Measurements from ENCODE around the gene CRCP. TPM values are rescaled to one million over a fixed set of nuclear protein-coding genes. Genes with fewer than 3 reads are reported as not detected.

CRCP gene
- total RNA-seq, 2 donors from 2014 or later = 33.0 to 34.4 TPM

DNA sequence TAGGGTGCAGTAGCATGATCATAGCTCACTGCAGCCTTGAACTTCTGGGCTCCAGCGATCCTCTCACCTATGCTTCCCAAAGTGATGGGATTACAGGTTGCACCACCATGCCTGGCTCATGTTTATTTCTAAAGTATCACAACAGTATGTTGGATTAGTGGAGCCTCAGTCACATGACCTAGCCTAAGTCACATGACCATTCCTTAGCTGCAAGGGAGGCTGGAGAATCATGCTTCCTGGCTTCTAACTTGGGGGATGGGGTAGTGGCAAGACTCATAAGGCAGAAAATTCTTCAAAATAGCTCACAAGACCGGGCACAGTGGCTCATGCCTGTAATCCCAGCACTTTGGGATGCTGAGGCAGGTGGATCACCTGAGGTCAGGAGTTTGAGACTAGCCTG lies 63.6 kb downstream of the CRCP start:
- H3K36me3 ChIP-seq = no peaks in the 10 kb centered on the region
- intact Hi-C loops (cut with DNase I) = no loop called here
- no peaks in the 10 kb centered on the region for H3K9me3 ChIP-seq
- no peaks in the 10 kb centered on the region for H3K27me3 ChIP-seq
- no peaks in the 10 kb centered on the region for H3K4me1 ChIP-seq
- no peak overlapping the region for H3K9ac ChIP-seq (ENCODE audit: low read depth in 2 of 2, low read length in 2 of 2)
- TF ChIP-seq, protein P1, sequence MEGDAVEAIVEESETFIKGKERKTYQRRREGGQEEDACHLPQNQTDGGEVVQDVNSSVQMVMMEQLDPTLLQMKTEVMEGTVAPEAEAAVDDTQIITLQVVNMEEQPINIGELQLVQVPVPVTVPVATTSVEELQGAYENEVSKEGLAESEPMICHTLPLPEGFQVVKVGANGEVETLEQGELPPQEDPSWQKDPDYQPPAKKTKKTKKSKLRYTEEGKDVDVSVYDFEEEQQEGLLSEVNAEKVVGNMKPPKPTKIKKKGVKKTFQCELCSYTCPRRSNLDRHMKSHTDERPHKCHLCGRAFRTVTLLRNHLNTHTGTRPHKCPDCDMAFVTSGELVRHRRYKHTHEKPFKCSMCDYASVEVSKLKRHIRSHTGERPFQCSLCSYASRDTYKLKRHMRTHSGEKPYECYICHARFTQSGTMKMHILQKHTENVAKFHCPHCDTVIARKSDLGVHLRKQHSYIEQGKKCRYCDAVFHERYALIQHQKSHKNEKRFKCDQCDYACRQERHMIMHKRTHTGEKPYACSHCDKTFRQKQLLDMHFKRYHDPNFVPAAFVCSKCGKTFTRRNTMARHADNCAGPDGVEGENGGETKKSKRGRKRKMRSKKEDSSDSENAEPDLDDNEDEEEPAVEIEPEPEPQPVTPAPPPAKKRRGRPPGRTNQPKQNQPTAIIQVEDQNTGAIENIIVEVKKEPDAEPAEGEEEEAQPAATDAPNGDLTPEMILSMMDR (IDR thresholded peaks at IDR 0.05) = no peak
- no peak overlapping the region for H3K4me3 ChIP-seq
- H3K27ac ChIP-seq = no peak overlapping the region
- no peak for DNase-seq

DNA sequence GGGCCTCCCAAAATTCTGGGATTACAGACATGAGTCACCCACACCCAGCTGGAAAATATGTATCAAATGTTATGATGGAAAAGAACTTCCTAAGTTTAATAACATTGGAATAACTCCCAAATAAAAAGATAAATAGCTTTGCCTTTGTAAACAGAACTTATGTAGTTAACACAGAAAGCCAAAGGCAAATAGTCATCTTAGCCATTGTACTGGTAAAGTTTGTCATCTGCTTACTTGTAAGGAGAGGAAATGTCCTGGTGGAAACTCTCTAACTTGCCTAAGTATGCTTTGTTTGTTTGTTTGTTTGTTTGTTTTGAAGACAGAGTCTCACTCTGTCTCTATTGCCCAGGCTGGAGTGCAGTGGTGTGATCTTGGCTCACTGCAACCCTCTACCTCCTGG lies 66.7 kb downstream of the CRCP start:
- no peaks in the 10 kb centered on the region for H3K9me3 ChIP-seq
- TF ChIP-seq, protein P1 (IDR thresholded peaks at IDR 0.05) = no peak
- H3K9ac ChIP-seq (ENCODE audit: low read depth in 2 of 2, low read length in 2 of 2) = no peak overlapping the region
- H3K27ac ChIP-seq = no peak overlapping the region
- no peak overlapping the region for H3K4me3 ChIP-seq
- intact Hi-C loops (cut with DNase I) = no loop called here
- H3K27me3 ChIP-seq = no peaks in the 10 kb centered on the region
- no peaks in the 10 kb centered on the region for H3K4me1 ChIP-seq
- H3K36me3 ChIP-seq = no peaks in the 10 kb centered on the region
- DNase-seq = no peak

DNA sequence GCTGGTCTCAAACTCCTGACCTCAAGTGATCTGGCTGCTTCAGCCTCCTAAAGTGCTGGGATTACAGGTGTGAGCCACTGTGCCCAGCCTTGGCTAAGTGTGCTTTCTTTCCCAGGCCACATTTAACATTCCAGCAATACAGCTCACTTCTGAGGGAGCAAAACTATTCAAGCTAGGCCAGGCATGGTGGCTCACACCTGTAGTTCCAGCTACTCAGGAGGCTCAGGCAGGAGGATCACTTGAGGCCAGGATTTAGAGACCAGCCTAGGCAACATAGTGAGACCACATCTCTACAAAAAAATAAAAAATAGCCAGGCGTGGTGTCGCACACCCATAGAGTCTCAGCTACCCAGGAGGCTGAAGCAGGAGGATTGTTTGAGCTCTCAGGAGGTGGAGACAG lies 67.2 kb downstream of the CRCP start:
- no peaks in the 10 kb centered on the region for H3K4me1 ChIP-seq
- no peak overlapping the region for H3K4me3 ChIP-seq
- H3K9ac ChIP-seq (ENCODE audit: low read depth in 2 of 2, low read length in 2 of 2) = no peak overlapping the region
- intact Hi-C loops (cut with DNase I) = no loop called here
- H3K27ac ChIP-seq = no peak overlapping the region
- no peaks in the 10 kb centered on the region for H3K9me3 ChIP-seq
- DNase-seq = no peak
- H3K36me3 ChIP-seq = no peaks in the 10 kb centered on the region
- TF ChIP-seq, protein P1 (IDR thresholded peaks at IDR 0.05) = no peak
- H3K27me3 ChIP-seq = no peaks in the 10 kb centered on the region

DNA sequence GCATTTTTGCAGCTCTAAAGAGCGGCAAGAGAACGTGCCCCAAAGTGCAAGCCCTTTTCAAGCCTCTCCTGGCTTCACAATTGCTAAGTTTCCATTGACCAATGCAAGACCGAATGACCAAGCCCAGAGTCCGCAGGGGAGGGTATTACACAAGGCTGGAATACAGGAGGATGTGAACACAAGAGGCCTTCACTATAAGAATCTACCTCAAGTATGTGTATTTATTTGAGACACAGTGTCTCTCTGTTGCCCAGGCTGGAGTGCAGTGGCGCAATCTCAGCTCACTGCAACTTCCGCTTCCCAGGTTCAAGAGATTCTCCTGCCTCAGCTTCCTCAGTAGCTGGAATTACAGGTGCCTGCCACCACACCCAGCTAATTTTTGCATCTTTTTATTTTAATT lies 68.3 kb downstream of the CRCP start:
- no peak for DNase-seq
- Histone ChIP-seq H3K27ac (no peak overlapping the region), H3K4me1 (no peaks in the 10 kb centered on the region), H3K27me3 (no peaks in the 10 kb centered on the region), H3K9me3 (no peaks in the 10 kb centered on the region), H3K4me3 (no peak overlapping the region), H3K9ac (ENCODE audit: low read depth in 2 of 2, low read length in 2 of 2) (no peak overlapping the region), H3K36me3 (no peaks in the 10 kb centered on the region)
- intact Hi-C loops (cut with DNase I) = no loop called here
- TF ChIP-seq, protein P1 (IDR thresholded peaks at IDR 0.05) = no peak

DNA sequence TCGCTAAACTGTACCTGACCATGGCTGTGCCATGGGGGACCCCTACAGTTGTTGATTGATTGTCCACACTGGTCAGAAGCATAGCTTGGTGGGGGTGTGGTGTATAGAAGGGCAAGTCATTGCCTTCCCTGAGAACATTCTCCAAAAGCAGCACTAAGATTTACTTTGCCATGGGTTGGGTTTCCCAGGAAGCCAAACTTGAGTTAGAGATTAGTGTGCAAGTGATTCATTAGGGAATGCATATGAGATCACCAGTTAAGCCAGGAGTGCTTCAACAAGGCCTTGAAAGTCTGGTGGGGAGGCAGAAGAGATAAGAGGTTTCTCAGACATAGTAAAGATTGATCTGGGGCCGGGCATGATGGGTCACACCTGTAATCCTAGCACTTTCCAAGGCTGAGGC lies 69.1 kb downstream of the CRCP start:
- Histone ChIP-seq H3K36me3 (no peaks in the 10 kb centered on the region), H3K9me3 (no peaks in the 10 kb centered on the region), H3K9ac (ENCODE audit: low read depth in 2 of 2, low read length in 2 of 2) (no peak overlapping the region), H3K27me3 (no peaks in the 10 kb centered on the region), H3K4me3 (no peak overlapping the region), H3K27ac (no peak overlapping the region), H3K4me1 (no peaks in the 10 kb centered on the region)
- intact Hi-C loops (cut with DNase I) = no loop called here
- TF ChIP-seq, protein P1 (IDR thresholded peaks at IDR 0.05) = no peak
- DNase-seq = no peak
